Effector CD4-positive, alpha-beta T cell (primary cell): Measurements from ENCODE around the gene WLS.
"Not testable (repeated sequence)": the region's sequence is repeated elsewhere in the genome, so short reads cannot be mapped to it uniquely, and the experiment has no call there.

Experiments
- DNase-seq: peaks from one replicate; pipeline ENCODE4 v3.0.0-alpha.2; 2020

WLS gene

GRCh38 chr1:68163220-68163619 lies 69.1 kb downstream of the WLS start:
- DNase-seq = no peak

GRCh38 chr1:68162761-68163160 lies 69.6 kb downstream of the WLS start:
- no peak for DNase-seq

GRCh38 chr1:68161672-68162071 lies 70.7 kb downstream of the WLS start:
- not testable (repeated sequence) for DNase-seq

GRCh38 chr1:68160935-68161334 lies 71.4 kb downstream of the WLS start:
- not testable (repeated sequence) for DNase-seq

- no peak for DNase-seq
Observed at GRCh38 chr1:68160021-68160420, 72.3 kb downstream of the WLS start.

GRCh38 chr1:68158837-68159236 lies 73.5 kb downstream of the WLS start:
- DNase-seq = no peak

GRCh38 chr1:68157416-68157815 lies 74.9 kb downstream of the WLS start:
- DNase-seq = no peak

- DNase-seq = no peak
Observed at GRCh38 chr1:68151690-68152089, 80.6 kb downstream of the WLS start.

- DNase-seq = no peak
Observed at GRCh38 chr1:68149907-68150306, 82.4 kb downstream of the WLS start.

- DNase-seq = no peak
Observed at GRCh38 chr1:68149110-68149798, 83.1 kb downstream of the WLS start.

GRCh38 chr1:68148631-68149030 lies 83.7 kb downstream of the WLS start:
- DNase-seq = no peak

GRCh38 chr1:68147534-68148171 lies 84.7 kb downstream of the WLS start:
- no peak for DNase-seq

GRCh38 chr1:68145418-68146126 lies 86.8 kb downstream of the WLS start:
- no peak for DNase-seq

- no peak for DNase-seq
Observed at GRCh38 chr1:68144856-68145255, 87.5 kb downstream of the WLS start.

- no peak for DNase-seq
Observed at GRCh38 chr1:68143633-68144032, 88.7 kb downstream of the WLS start.

- DNase-seq = no peak
Observed at GRCh38 chr1:68142461-68142860, 89.9 kb downstream of the WLS start.

GRCh38 chr1:68142036-68142435 lies 90.3 kb downstream of the WLS start:
- DNase-seq = no peak

GRCh38 chr1:68141071-68142021 lies 91.0 kb downstream of the WLS start:
- DNase-seq = no peak

GRCh38 chr1:68140536-68140935 lies 91.8 kb downstream of the WLS start:
- no peak for DNase-seq

- DNase-seq = no peak
Observed at GRCh38 chr1:68136187-68136586, 96.1 kb downstream of the WLS start.

GRCh38 chr1:68132426-68133130 lies 99.7 kb downstream of the WLS start:
- no peak for DNase-seq

GRCh38 chr1:68131261-68131660 lies 101.1 kb downstream of the WLS start:
- no peak for DNase-seq
